OCI-LY7 (cell line): Measurements from ENCODE around the gene ZNF669. TPM values are rescaled to one million over a fixed set of nuclear protein-coding genes. Genes with fewer than 3 reads are reported as not detected.
A peak's percentile ranks its signal among the peaks of the same experiment; 100 is the strongest.

ENCODE experiments used
- BruUV-seq: library from RNA; stranded (reverse); fragments of 400-500 nt; replicated peaks from 2 replicates; lab custom pipeline; 2021; lab: Mats Ljungman, UMichigan
- CTCF ChIA-PET: fragments of 300-600 bp; sonication (Branson Sonifier 250); formaldehyde crosslinking; loops from one replicate; lab custom pipeline; 2022; ENCODE audit warnings: antibody characterized with exemption; ENCODE audit not compliant: unreplicated experiment; lab: Charles Lee
- POLR2A ChIA-PET: fragments of 300-600 bp; sonication (Branson Sonifier 250); formaldehyde crosslinking; loops from one replicate; lab custom pipeline; 2022; ENCODE audit warnings: antibody characterized with exemption; lab: Charles Lee
- DNase-seq: peaks from one replicate; pipeline ENCODE4 v3.0.0-alpha.2; 2015; ENCODE audit warnings: low spot score
- H2AFZ ChIP-seq: fragments of 200-600 bp; sonication (generic), shearing (Covaris generic); 2 replicates; pipeline ENCODE4 v1.6.1; 2014; ENCODE audit warnings: mild to moderate bottlenecking, antibody characterized with exemption, low read length, moderate library complexity
- H3K27ac ChIP-seq: fragments of 200-600 bp; sonication (generic); 2 replicates; pipeline ENCODE4 v1.5.1; 2014; ENCODE audit warnings: mixed run types, low read depth, mild to moderate bottlenecking, moderate library complexity, low read length, inconsistent platforms; ENCODE audit not compliant: poor library complexity, severe bottlenecking
- H3K36me3 ChIP-seq: fragments of 200-600 bp; sonication (generic); 2 replicates; pipeline ENCODE4 v1.6.1; 2014; ENCODE audit warnings: mild to moderate bottlenecking, antibody characterized with exemption, low read length, moderate library complexity, mixed read lengths; ENCODE audit not compliant: insufficient read depth
- H3K4me1 ChIP-seq: fragments of 200-600 bp; sonication (generic); 2 replicates; pipeline ENCODE4 v1.5.1; 2014; ENCODE audit warnings: mild to moderate bottlenecking, low read length; ENCODE audit not compliant: insufficient read depth, poor library complexity, severe bottlenecking
- H3K4me2 ChIP-seq: fragments of 200-600 bp; sonication (generic); 2 replicates; pipeline ENCODE4 v1.6.1; 2014; ENCODE audit warnings: mild to moderate bottlenecking, low read length
- H3K4me3 ChIP-seq: fragments of 200-600 bp; sonication (generic); 2 replicates; pipeline ENCODE4 v1.5.1; 2014; ENCODE audit warnings: mild to moderate bottlenecking, low read depth, low read length; ENCODE audit not compliant: poor library complexity, severe bottlenecking
- H3K79me2 ChIP-seq: fragments of 200-600 bp; sonication (generic); 2 replicates; pipeline ENCODE4 v1.6.1; 2016; ENCODE audit warnings: low read depth, mild to moderate bottlenecking, low read length, moderate library complexity, mixed read lengths; ENCODE audit not compliant: insufficient read depth
- H3K9me2 ChIP-seq: fragments of 200-600 bp; sonication (generic); 2 replicates; pipeline ENCODE4 v1.6.1; 2016; ENCODE audit warnings: mild to moderate bottlenecking, low read length, mixed read lengths; ENCODE audit not compliant: insufficient read depth
- H3K9me3 ChIP-seq: fragments of 200-600 bp; sonication (generic); 2 replicates; pipeline ENCODE4 v1.6.1; 2014; ENCODE audit warnings: mild to moderate bottlenecking, mixed run types, low read length, mixed read lengths
- H4K20me1 ChIP-seq: fragments of 200-600 bp; sonication (generic); 2 replicates; pipeline ENCODE4 v1.6.1; 2014; ENCODE audit warnings: mild to moderate bottlenecking, antibody characterized with exemption, low read length, moderate library complexity, mixed read lengths; ENCODE audit not compliant: insufficient read depth
- EZH2phosphoT487 ChIP-seq: fragments of 200-600 bp; sonication (generic); IDR thresholded peaks from 2 replicates; pipeline ENCODE4 v1.6.1; 2018; ENCODE audit warnings: low read depth, borderline replicate concordance, mild to moderate bottlenecking, mixed run types, antibody characterized with exemption, low read length, moderate library complexity, mixed read lengths
- intact Hi-C: fragments of 100-400 bp; cut with micrococcal nuclease; formaldehyde crosslinking; loops from one replicate; pipeline ENCODE4 v1.10.0; 2022; ENCODE audit not compliant: unreplicated experiment
- total RNA-seq, 2 experiments: library from RNA; depleted of rRNA in 1 of 2; stranded (reverse); fragments of >200 nt in 1 of 2; shearing (Covaris generic) in 1 of 2; gene quantifications; 2 replicates each; pipeline ENCODE4 v1.2.3, GENCODE V29; 2014 to 2022
- TF ChIP-seq, protein P1 (sequence below): fragments of 200-600 bp; sonication (generic); conservative IDR thresholded peaks from 2 replicates; pipeline ENCODE4 v1.5.1; 2014; ENCODE audit warnings: mild to moderate bottlenecking, antibody characterized with exemption, low read length, moderate library complexity, mixed read lengths

ZNF669 gene
- total RNA-seq, 2 experiments from 2014 or later = 13.6 to 16.9 TPM

DNA sequence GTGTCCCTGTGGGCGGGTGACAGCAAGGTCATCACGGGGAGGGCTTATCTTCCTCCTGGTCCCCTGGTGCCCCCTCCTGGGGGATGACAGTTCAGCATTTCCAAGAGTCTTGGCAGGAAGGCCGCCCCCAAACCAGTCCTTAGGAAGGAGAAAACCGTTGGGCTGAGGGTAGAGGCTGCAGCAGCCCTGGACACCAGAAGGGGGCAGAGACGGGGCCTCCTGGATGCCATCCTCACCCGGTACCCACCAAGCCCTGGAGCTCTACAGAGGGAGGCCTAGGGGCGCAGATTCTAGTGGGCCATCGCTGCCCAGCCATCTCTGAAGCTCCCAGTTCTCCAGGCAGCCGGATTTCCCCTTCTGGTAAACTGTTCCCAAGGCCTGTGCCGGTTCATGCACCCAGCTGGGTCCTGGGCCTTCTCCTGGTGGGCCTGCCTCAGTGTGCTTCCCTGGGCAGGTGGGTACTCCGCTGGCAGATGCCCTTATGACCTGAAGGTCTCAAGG is 14.8 kb upstream of the ZNF669 start:
- intact Hi-C loops = no loop called here
- POLR2A ChIA-PET = no interaction called here
- H3K79me2 ChIP-seq = no peaks in the 10 kb centered on the region
- DNase-seq = peak; percentile 47
- no peaks in the 10 kb centered on the region for H3K9me3 ChIP-seq
- H3K9me2 ChIP-seq = no peaks in the 10 kb centered on the region
- H3K4me1 ChIP-seq = no peaks in the 10 kb centered on the region
- BruUV-seq = no TSS peak
- no peaks in the 10 kb centered on the region for H4K20me1 ChIP-seq
- H3K36me3 ChIP-seq = no peaks in the 10 kb centered on the region
- H3K4me3 ChIP-seq = no peak overlapping the region
- H3K27ac ChIP-seq = no peak overlapping the region
- no peak overlapping the region for H2AFZ ChIP-seq
- TF ChIP-seq EZH2phosphoT487 = no peak
- TF ChIP-seq, protein P1, sequence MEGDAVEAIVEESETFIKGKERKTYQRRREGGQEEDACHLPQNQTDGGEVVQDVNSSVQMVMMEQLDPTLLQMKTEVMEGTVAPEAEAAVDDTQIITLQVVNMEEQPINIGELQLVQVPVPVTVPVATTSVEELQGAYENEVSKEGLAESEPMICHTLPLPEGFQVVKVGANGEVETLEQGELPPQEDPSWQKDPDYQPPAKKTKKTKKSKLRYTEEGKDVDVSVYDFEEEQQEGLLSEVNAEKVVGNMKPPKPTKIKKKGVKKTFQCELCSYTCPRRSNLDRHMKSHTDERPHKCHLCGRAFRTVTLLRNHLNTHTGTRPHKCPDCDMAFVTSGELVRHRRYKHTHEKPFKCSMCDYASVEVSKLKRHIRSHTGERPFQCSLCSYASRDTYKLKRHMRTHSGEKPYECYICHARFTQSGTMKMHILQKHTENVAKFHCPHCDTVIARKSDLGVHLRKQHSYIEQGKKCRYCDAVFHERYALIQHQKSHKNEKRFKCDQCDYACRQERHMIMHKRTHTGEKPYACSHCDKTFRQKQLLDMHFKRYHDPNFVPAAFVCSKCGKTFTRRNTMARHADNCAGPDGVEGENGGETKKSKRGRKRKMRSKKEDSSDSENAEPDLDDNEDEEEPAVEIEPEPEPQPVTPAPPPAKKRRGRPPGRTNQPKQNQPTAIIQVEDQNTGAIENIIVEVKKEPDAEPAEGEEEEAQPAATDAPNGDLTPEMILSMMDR = 0 out of 2 replicates have a peak, but pooled peaks have one; percentile 30
- no peak overlapping the region for H3K4me2 ChIP-seq
- CTCF ChIA-PET = no interaction called here

DNA sequence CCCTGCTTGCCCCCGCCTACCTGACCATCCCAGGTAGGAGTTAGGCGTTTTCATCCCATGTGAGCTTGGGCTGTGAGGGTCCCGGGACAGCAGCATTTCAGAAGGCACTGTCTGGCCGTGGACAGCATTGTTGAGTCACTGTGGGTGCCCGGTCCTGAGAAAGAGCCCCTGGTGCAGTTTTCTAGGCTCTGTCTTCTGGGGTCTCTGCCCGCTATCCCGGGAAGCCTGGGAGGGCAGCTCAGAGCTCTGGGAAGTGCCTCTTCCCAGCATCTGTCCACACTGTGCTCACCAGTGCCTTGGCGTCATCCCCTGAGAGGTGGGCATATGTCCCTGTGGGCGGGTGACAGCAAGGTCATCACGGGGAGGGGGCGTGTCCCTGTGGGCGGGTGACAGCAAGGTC is 11.4 kb upstream of the ZNF669 start:
- Histone ChIP-seq H4K20me1 (no peaks in the 10 kb centered on the region), H3K4me3 (no peak overlapping the region), H3K79me2 (no peaks in the 10 kb centered on the region), H3K9me3 (no peaks in the 10 kb centered on the region), H2AFZ (no peak overlapping the region), H3K27ac (no peak overlapping the region), H3K36me3 (no peaks in the 10 kb centered on the region), H3K9me2 (no peaks in the 10 kb centered on the region), H3K4me1 (no peaks in the 10 kb centered on the region), H3K4me2 (no peak overlapping the region)
- BruUV-seq = no TSS peak
- TF ChIP-seq EZH2phosphoT487 = no peak
- TF ChIP-seq, protein P1 = no peak
- no peak for DNase-seq
- ChIA-PET POLR2A (no interaction called here), CTCF (no interaction called here)
- intact Hi-C loops = no loop called here

DNA sequence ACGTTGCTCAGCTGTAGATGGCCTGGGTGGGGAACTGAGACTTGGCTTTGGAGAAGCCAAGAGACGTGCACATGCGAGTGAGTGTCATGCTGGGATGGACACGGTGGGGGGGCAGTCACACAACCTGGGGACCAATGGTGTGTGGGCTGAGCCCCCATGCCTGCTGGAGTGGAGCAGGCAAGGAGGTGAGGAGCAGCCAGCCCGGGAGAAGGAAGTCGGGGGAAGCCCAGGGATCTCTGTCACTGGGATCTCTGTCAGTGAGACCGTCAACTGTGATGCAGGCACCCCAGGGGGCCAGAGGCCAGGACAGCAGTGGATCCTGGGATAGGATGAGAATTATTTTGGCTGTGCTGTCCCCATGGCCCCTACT is 11.0 kb upstream of the ZNF669 start:
- no TSS peak for BruUV-seq

More for the DNA sequence above, 11.0 kb upstream of the ZNF669 start:
- Histone ChIP-seq H2AFZ (no peak overlapping the region), H3K79me2 (no peaks in the 10 kb centered on the region), H3K4me3 (no peak overlapping the region), H4K20me1 (no peaks in the 10 kb centered on the region), H3K4me1 (no peaks in the 10 kb centered on the region), H3K9me2 (no peaks in the 10 kb centered on the region), H3K4me2 (no peak overlapping the region), H3K9me3 (no peaks in the 10 kb centered on the region), H3K27ac (no peak overlapping the region), H3K36me3 (no peaks in the 10 kb centered on the region)
- DNase-seq = no peak
- ChIA-PET POLR2A (no interaction called here), CTCF (no interaction called here)
- TF ChIP-seq EZH2phosphoT487 = no peak
- TF ChIP-seq, protein P1 = no peak
- intact Hi-C loops = no loop called here
